ENCODE measurements around the gene HARBI1.

The HARBI1 gene

GRCh38 chr11:46633291-46634217 is 16.5 kb upstream of the HARBI1 start:
- no peak for DNase-seq

DNA sequence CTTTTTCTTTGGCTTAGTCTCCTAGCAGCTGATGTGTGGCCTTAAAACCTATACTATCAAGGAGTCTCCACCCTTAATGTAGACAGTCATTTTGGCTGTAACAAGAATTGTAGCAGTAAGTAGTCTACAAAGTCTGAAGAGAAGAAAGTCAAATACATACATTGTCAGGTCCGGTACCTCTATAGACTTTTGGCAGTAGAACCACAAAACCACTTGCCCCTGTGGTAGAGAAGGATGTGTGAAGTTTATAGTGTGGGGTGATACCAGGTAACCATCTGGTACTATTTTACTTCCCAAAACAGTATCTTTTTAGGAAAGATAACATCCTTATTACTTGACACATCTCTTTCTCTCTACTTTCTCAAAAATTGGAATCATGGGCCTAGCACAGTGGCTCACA is 15.5 kb upstream of the HARBI1 start:
- DNase-seq = no peak

DNA sequence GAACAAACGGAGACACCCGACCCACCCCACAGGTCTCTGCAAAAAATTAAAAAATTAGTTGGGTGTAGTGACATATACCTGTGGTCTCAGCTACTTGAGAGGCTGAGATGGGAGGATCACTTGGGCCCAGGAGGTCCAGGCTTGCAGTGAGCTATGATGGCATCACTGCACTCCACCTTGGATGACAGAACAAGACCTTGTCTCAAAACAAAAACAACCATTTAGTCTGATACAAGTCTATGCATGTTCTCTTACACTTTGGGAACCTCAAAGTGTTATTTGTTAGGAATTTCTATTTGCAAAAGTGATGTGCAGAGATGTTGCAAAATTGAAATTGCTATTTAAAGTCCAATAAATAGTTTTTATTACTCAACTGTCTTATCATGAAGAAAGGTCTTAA is 14.6 kb upstream of the HARBI1 start:
- DNase-seq = no peak

GRCh38 chr11:46630237-46630636 is 13.2 kb upstream of the HARBI1 start:
- DNase-seq = no peak

DNA sequence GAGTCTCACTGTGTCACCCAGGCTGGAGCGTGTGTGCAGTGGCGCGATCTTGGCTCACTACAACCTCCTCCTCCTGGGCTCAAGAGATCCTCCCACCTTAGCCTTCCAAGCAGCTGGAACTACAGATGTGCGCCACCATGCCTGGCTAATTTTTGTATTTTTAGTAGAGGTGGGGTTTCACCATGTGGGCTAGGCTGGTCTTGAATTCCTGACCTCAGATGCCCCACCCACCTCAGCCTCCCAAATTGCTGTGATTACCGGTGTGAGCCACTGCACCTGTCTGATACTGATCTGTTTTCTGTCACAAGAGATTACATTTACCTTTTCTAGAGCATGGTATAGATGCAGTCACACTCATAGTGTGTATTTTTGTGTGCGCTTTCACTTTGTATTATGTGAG is 11.9 kb upstream of the HARBI1 start:
- DNase-seq = no peak

DNA sequence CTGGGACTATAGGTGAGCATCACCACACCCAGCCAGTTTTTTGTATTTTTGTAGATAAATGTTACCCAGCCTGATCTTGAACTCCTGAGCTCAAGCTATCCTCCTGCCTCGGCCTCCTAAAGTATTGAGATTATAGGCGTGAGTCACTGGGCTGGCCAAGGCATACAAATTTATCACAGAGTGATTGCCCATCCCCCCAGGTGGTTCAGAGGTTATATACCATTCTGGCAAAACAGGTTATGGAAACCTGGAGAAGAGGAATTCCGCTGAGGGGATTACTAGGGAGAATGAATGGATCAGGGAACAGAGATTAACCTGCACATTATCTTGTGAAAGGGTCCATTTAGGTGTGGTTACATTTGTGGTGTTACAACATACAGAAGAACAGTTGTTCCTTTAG is 8.4 kb upstream of the HARBI1 start:
- no peak for DNase-seq

GRCh38 chr11:46618837-46619236 is 1.8 kb upstream of the HARBI1 start:
- no peak for DNase-seq

- DNase-seq = no peak
These were observed 916 bp upstream of the HARBI1 start for GRCh38 chr11:46617972-46618314.

DNA sequence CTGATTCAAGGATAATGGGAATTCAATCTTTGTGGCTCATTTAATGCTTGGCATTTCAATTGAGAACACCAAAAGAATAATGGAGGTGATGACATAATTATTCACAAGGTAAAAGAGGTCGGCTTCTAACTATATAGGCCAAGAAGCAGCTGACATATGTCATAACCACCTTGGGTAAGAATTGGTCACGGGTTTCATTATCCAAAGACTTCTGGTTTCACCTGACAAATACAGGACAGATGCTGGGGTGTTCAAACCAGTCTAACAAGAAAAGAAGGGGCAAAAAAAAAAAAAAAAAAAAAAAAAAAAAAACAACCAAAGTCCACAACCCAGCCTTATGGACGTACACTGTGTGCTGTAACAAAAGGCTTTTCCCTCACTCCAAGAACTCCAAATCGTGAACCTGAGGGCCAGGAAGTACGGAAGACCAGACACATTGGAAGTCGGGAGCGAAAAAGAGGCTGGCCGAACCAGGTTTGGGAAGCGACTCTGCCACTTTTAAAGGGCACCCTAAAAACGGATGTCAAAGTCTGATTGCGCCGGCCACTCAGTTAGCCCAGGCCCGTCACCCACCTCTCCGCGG is 385 bp downstream of the HARBI1 start:
- no peak for DNase-seq

GRCh38 chr11:46615756-46616155 is 1.3 kb downstream of the HARBI1 start:
- no peak for DNase-seq

DNA sequence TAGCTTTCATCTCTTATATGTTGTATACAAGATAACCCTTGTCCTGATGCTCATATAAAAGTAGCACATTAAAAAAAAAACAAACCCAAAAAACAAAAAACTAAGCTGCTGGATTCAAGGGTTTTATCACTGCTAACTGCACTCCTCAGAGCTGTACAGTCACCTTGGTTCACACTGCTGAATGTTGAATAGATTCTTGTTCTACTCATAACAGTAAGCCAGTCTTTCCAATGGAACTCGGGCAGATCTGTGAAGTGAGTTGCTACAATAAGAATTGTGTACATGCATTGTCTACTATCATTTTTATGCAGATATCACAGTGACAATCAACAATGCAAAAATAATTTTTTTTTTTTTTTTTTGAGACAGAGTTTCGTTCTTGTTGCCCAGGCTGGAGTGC is 4.7 kb downstream of the HARBI1 start:
- no peak for DNase-seq

- DNase-seq = no peak
These were observed 5.3 kb downstream of the HARBI1 start for GRCh38 chr11:46611526-46612304.

DNA sequence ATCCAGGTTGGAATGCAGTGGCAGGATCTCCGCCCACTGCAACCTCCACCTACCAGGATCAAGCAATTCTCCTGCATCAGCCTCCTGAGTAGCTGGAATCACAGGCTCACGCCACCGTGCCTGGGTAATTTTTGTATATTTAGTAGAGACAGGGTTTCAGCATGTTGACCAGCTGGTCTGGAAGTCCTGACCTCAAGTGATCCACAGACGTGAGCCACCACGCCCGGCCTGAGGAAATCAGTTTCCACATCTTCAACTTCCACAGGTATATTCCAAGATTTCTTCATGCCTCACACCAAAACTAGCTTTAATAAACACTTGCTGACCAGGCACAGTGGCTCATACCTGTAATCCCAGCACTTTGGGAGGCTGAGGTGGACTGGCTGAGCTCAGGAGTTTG is 7.6 kb downstream of the HARBI1 start:
- no peak for DNase-seq

DNA sequence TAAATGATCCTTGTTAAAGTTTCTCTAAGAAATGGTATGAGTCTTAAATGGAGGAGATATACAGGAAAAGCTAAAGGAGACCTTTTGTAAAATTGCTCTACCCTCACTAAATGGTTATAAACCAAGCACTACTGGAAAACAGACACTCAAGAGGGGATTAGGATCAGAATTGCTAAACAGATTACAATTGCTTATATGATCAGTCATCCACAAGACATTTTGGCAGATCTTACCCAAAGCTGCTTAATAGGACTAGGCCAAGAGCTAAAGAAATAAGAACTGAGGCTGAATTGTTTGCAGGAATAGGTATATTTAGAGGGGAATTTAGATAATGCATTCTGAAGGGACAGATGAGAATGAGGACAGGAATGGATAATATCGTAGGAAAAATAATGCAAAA is 9.5 kb downstream of the HARBI1 start:
- no peak for DNase-seq

- no peak for DNase-seq
These were observed 12.2 kb downstream of the HARBI1 start for GRCh38 chr11:46604796-46605195.

- DNase-seq = no peak
These were observed 13.2 kb downstream of the HARBI1 start for GRCh38 chr11:46603704-46604308.

- DNase-seq = no peak
These were observed 15.9 kb downstream of the HARBI1 start for GRCh38 chr11:46601129-46601528.

DNA sequence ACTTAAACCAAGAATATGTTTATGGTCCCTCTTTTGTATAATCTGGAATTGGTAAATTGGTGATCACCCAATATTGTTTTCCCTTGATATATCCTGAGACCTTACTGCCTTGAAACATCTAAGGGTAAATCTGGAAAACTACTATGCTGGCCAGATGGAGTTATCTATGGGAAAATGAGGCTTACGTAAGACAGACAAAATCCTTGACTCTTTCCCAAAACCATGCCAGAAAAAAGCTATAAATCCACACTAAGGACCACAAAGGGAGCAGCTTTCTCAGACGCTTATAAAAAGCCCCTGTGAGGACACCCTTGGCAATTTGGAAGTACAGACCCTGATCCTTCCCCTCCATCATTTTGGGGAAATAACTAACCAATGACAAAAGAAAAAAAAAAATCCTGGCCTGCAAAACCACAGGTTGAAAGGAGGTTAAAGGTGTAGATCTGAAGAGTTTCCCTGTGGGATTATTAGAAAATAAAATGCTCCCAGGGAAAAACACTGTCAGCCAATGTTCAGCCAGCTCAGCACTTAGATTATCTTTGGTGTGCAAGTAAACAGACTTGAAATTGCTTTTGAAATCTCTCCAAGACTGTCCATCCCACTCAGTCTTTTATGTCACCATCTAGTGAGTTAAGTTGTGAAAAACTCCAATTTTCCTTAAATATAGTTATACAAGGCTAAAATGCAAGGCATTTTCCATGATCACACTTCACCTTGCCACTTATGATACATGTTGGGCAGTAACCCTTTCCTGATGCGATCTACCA is 16.6 kb downstream of the HARBI1 start:
- no peak for DNase-seq

DNA sequence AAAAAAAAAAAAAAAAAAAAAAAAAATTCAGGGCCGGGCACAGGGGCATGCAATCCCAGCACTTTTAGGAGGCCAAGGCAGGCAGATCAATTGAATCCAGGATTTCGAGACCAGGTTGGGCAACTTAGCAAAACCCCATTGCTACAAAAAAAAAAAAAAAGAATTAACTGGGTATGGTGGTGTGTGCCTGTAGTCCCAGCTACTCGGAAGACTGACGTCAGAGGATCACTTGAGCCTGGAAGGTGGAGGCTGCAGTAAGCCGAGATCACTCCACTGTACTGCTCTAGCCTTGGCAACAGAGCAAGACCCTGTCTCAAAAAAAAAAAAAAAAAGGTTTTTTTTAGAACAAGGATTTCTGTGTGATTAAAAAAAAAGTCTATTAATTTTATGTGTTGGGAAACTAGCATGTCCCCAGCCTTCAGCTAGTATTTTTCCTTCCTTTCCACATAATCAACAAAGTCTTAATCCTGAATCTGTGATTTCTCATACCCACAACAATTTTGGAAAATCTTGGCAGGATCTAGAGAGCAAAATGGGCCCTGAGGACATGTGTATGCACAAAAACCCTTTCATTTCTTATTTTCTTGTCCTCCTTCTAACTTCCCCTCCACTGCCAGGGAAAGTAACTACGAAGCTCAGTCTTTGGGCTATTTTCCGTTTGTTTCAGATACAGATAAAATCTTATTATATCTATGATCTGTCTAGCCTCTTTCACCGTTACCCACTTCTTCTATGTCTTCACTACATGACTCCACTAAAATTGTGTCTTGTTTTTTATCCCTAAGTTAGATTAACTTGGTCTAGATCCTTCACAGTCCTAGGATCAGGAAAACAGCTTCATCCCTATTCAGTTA is 17.5 kb downstream of the HARBI1 start:
- no peak for DNase-seq

DNA sequence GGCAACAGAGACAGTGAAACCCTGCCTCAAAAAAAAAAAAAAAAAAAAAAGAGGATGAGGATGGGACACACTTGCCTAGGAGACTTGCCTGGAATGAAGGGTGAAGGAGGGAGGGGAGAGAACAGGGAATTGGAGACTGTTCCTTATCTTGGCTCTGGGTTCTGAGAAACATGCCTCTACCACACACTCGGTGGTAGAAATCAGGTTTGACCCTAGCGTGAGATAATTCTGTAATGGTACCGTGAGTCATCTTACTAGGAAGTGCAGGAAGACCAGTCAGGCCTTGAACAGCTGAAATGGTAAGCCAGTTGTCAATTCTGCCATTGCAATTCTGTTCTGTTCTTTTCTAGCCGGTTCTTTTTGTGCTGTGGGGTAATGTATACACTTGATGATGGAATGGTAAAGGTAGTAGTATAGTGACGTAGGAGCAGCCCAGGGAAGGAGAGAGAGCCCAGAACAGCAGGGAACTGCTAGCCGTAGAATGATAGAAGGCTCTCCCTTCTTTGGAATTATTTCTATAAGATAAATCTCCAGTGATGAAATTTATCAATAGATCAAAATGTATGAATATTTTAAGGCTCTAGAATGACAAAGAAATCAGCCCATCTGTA is 19.3 kb downstream of the HARBI1 start:
- DNase-seq = no peak

DNA sequence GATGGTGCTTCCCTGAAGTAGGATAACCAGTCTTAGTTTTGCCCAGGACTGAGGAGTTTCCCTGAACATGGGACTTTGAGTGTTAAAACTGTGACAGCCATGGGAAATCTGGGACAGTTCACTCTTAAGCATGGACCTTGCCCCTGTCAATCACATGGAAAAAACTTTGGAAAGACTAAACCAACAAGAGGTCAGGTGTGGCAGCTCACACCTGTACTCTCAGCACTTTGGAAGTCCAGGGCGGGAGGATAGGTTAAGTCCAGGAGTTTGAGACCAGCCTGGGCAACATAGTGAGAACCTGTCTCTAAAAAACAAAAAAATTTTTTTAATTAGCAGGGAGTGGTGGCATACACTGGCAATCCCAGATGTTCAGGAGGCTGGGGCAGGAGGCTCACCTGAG is 19.9 kb downstream of the HARBI1 start:
- no peak for DNase-seq

All from activated CD4-positive, CD25-positive, alpha-beta regulatory T cell (primary cell).